Mucosa of descending colon (tissue), 3 donors: Measurements from ENCODE around the gene CARMIL1. TPM values are rescaled to one million over a fixed set of nuclear protein-coding genes. Genes with fewer than 3 reads are reported as not detected.
A peak's percentile ranks its signal among the peaks of the same experiment; 100 is the strongest.

Source experiments
- ATAC-seq: fragments of 200-7000 bp; cut with Tn5 transposase; one replicate; pipeline ENCODE4 v1.9.1; 2020; ENCODE audit warnings: mild to moderate bottlenecking, moderate library complexity
- DNase-seq, 3 donors: peaks; one replicate each; pipeline ENCODE4 v3.0.0-alpha.2; 2020
- H3K36me3 ChIP-seq: fragments of 200-600 bp; one replicate; pipeline ENCODE4 v1.8.0; 2021; ENCODE audit warnings: low read depth, mild to moderate bottlenecking
- H3K4me1 ChIP-seq: fragments of 200-600 bp; one replicate; pipeline ENCODE4 v1.8.0; 2021; ENCODE audit warnings: low read depth, mild to moderate bottlenecking
- H3K4me3 ChIP-seq: fragments of 200-600 bp; one replicate; pipeline ENCODE4 v1.8.0; 2021; ENCODE audit warnings: mild to moderate bottlenecking
- H3K9me3 ChIP-seq: fragments of 200-600 bp; one replicate; pipeline ENCODE4 v1.8.0; 2021; ENCODE audit warnings: mild to moderate bottlenecking
- CTCF ChIP-seq: fragments of 200-600 bp; IDR thresholded peaks from one replicate; pipeline ENCODE4 v1.8.0; 2022; ENCODE audit warnings: antibody characterized with exemption, mild to moderate bottlenecking
- intact Hi-C, 2 donors: fragments of 100-400 bp; cut with DNase I in 1 of 2; cut with micrococcal nuclease in 1 of 2; formaldehyde crosslinking; loops; one replicate each; pipeline versions ENCODE4 v1.11.0 to v1.11.1; 2022; cut with DNase I, micrococcal nuclease
- total RNA-seq, 3 donors: library from RNA; stranded (reverse); fragmentation: NEBNext Ultra II Directional in 2 of 3; extraction: Animal tissue kit (Norgen Biotek cat#: 25700) in 2 of 3; gene quantifications; one replicate each; pipeline versions ENCODE4 v1.2.1 to v1.2.4, GENCODE V29; 2021 to 2023
- donor health status: DM: no; HTN: no; CAD: no; lungs with moderate emphysema.
- donor health status: DM: no; HTN: no; CAD: no.
- donor health status: DM: no; HTN: yes; CAD: no.

The CARMIL1 gene
- total RNA-seq, 3 donors from 2014 or later: 21.8 to 61.0 (median 44.8) TPM

- no peaks in the 10 kb centered on the region for H3K36me3 ChIP-seq
- ATAC-seq (no peak), DNase-seq (no peak)
- no peak overlapping the region for H3K4me3 ChIP-seq
- TF ChIP-seq CTCF: no peak
- H3K9me3 ChIP-seq: no peaks in the 10 kb centered on the region
- no peaks in the 10 kb centered on the region for H3K4me1 ChIP-seq
- intact Hi-C loops: no loop called here
Observed at GRCh38 chr6:25457516-25457915, 178.3 kb downstream of the CARMIL1 start.

- Histone ChIP-seq H3K4me3 (no peak overlapping the region), H3K9me3 (no peaks in the 10 kb centered on the region), H3K36me3 (no peaks in the 10 kb centered on the region), H3K4me1 (no peaks in the 10 kb centered on the region)
- peak; percentile 51 for ATAC-seq
- no peak for TF ChIP-seq CTCF
- no peak for DNase-seq
- intact Hi-C loops: no loop called here
Observed at GRCh38 chr6:25458485-25458884, 179.3 kb downstream of the CARMIL1 start.

- TF ChIP-seq CTCF: no peak
- intact Hi-C loops: no loop called here
- no peak for DNase-seq
- H3K4me3 ChIP-seq: no peak overlapping the region
- no peaks in the 10 kb centered on the region for H3K9me3 ChIP-seq
- no peak for ATAC-seq
- H3K4me1 ChIP-seq: no peaks in the 10 kb centered on the region
- no peaks in the 10 kb centered on the region for H3K36me3 ChIP-seq
Observed at GRCh38 chr6:25462235-25462897, 183.2 kb downstream of the CARMIL1 start.

GRCh38 chr6:25463441-25463840 is 184.3 kb downstream of the CARMIL1 start:
- no peak for ATAC-seq
- Histone ChIP-seq H3K4me3 (no peak overlapping the region), H3K4me1 (no peaks in the 10 kb centered on the region), H3K36me3 (no peaks in the 10 kb centered on the region), H3K9me3 (no peaks in the 10 kb centered on the region)
- DNase-seq: no peak
- TF ChIP-seq CTCF: no peak
- intact Hi-C loops: no loop called here

- intact Hi-C loops: no loop called here
- no peak for ATAC-seq
- no peak overlapping the region for H3K4me3 ChIP-seq
- no peak for DNase-seq
- no peaks in the 10 kb centered on the region for H3K36me3 ChIP-seq
- TF ChIP-seq CTCF: no peak
- H3K9me3 ChIP-seq: no peaks in the 10 kb centered on the region
- no peaks in the 10 kb centered on the region for H3K4me1 ChIP-seq
Observed at GRCh38 chr6:25464225-25464624, 185.1 kb downstream of the CARMIL1 start.

- Histone ChIP-seq H3K9me3 (no peaks in the 10 kb centered on the region), H3K4me1 (no peaks in the 10 kb centered on the region), H3K36me3 (no peaks in the 10 kb centered on the region), H3K4me3 (no peak overlapping the region)
- no peak for TF ChIP-seq CTCF
- intact Hi-C loops: no loop called here
- no peak for DNase-seq
- no peak for ATAC-seq
Observed at GRCh38 chr6:25465941-25466340, 186.8 kb downstream of the CARMIL1 start.
